ENCODE data around the gene HOXC12. TPM values are rescaled to one million over a fixed set of nuclear protein-coding genes. Genes with fewer than 3 reads are reported as not detected.

Gene HOXC12
- total RNA-seq, 1 donor, result not detected

GRCh38 chr12:53977596-53978445 is 23.1 kb downstream of the HOXC12 start:
- DNase-seq (ENCODE audit: low read depth), result no peak
- no peak overlapping the region for H3K4me3 ChIP-seq (ENCODE audit: low read depth, low read length)
- TF ChIP-seq CTCF (IDR thresholded peaks at IDR 0.05; ENCODE audit: insufficient read depth, low read length), result no peak

GRCh38 chr12:53978477-53979356 is 24.0 kb downstream of the HOXC12 start:
- no peak for TF ChIP-seq CTCF (IDR thresholded peaks at IDR 0.05; ENCODE audit: insufficient read depth, low read length)
- no peak overlapping the region for H3K4me3 ChIP-seq (ENCODE audit: low read depth, low read length)
- no peak for DNase-seq (ENCODE audit: low read depth)

- no peak for DNase-seq (ENCODE audit: low read depth)
- TF ChIP-seq CTCF (IDR thresholded peaks at IDR 0.05; ENCODE audit: insufficient read depth, low read length), result no peak
- no peak overlapping the region for H3K4me3 ChIP-seq (ENCODE audit: low read depth, low read length)
These were observed 25.6 kb downstream of the HOXC12 start for GRCh38 chr12:53980104-53980801.

- DNase-seq (ENCODE audit: low read depth), result no peak
- H3K4me3 ChIP-seq (ENCODE audit: low read depth, low read length), result no peak overlapping the region
- no peak for TF ChIP-seq CTCF (IDR thresholded peaks at IDR 0.05; ENCODE audit: insufficient read depth, low read length)
These were observed 26.2 kb downstream of the HOXC12 start for GRCh38 chr12:53980802-53981496.

- DNase-seq (ENCODE audit: low read depth), result no peak
- no peak for TF ChIP-seq CTCF (IDR thresholded peaks at IDR 0.05; ENCODE audit: insufficient read depth, low read length)
- no peak overlapping the region for H3K4me3 ChIP-seq (ENCODE audit: low read depth, low read length)
These were observed 27.2 kb downstream of the HOXC12 start for GRCh38 chr12:53981634-53982565.
